Measurements from ENCODE around the gene PBX2.
"Not testable (repeated sequence)": the region's sequence is repeated elsewhere in the genome, so short reads cannot be mapped to it uniquely, and the experiment has no call there.

- not testable (repeated sequence) for TF ChIP-seq CTCF (conservative IDR thresholded peaks at IDR 0.05; ENCODE audit: low read depth, low read length); EZH2 (IDR thresholded peaks at IDR 0.05; ENCODE audit: borderline replicate concordance, low read depth, low read length, poor library complexity, severe bottlenecking)
Measured at GRCh38 chr6:32187725-32188380, 2.1 kb downstream of the PBX2 start.

Data from A673 (cell line).